ENCODE results near the gene NUDT5. TPM values are rescaled to one million over a fixed set of nuclear protein-coding genes. Genes with fewer than 3 reads are reported as not detected.

The NUDT5 gene
- total RNA-seq, 1 donor = 51.0 TPM

DNA sequence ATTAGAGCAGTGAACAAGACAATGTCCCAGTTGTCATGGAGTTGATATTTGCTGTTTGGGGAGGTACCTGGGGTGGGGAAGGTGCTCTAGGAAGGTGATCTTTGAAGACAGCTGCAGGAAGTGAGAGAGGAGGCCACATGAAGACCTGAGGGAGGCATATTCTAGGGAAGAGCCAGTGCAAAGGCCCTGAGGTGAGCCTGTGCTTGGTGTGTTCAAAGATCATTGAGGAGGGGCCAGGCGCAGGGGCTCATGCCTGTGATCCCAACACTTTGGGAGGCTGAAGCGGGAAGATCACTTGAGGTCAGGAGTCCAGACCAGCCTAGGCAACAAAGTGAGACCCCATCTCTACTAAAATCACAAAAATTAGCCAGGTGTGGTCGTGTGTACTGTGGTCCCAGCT is 51.2 kb downstream of the NUDT5 start:
- TF ChIP-seq, protein P1, sequence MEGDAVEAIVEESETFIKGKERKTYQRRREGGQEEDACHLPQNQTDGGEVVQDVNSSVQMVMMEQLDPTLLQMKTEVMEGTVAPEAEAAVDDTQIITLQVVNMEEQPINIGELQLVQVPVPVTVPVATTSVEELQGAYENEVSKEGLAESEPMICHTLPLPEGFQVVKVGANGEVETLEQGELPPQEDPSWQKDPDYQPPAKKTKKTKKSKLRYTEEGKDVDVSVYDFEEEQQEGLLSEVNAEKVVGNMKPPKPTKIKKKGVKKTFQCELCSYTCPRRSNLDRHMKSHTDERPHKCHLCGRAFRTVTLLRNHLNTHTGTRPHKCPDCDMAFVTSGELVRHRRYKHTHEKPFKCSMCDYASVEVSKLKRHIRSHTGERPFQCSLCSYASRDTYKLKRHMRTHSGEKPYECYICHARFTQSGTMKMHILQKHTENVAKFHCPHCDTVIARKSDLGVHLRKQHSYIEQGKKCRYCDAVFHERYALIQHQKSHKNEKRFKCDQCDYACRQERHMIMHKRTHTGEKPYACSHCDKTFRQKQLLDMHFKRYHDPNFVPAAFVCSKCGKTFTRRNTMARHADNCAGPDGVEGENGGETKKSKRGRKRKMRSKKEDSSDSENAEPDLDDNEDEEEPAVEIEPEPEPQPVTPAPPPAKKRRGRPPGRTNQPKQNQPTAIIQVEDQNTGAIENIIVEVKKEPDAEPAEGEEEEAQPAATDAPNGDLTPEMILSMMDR (IDR thresholded peaks at IDR 0.05; ENCODE audit: extremely low read depth, low read depth, low read length) = no peak
- Histone ChIP-seq H3K27ac (ENCODE audit: low read depth, low read length) (no peak overlapping the region), H3K4me3 (ENCODE audit: insufficient read depth, low read length) (no peak overlapping the region), H3K4me1 (ENCODE audit: insufficient read depth, low read length) (no peaks in the 10 kb centered on the region), H4K20me1 (ENCODE audit: insufficient read depth, low read length) (no peaks in the 10 kb centered on the region), H2AFZ (ENCODE audit: low read length) (no peak overlapping the region), H3K36me3 (ENCODE audit: insufficient read depth, low read length) (peaks cover 40% of the 10 kb centered on the region), H3K27me3 (ENCODE audit: insufficient read depth, low read length) (no peaks in the 10 kb centered on the region), H3K4me2 (ENCODE audit: insufficient read depth, low read length) (no peak overlapping the region), H3K9me3 (ENCODE audit: low read depth, low read length) (no peaks in the 10 kb centered on the region), H3K79me2 (ENCODE audit: insufficient read depth, low read length) (no peaks in the 10 kb centered on the region)
- DNase-seq (ENCODE audit: insufficient read length, low spot score, missing footprints) = no peak

DNA sequence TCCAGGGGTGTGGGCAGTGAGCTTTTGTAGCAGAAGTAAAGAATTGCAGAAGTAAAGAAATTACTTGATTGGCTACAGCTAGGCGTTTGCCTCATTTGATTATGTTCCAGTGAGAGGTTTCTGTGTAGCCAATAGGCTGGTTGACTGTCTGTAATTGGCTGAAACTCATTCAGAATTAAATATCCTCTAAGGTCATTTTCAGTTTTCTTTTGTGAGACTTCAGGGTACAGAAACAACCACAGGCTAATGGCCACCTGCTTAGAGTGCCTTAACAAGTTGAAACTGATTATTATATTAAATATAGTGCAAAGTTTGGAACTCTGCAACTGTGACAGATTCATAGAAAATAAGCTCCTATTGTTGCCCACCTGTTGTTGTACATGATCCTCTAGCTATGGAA is 55.7 kb downstream of the NUDT5 start:
- TF ChIP-seq, protein P1 (IDR thresholded peaks at IDR 0.05; ENCODE audit: extremely low read depth, low read depth, low read length) = no peak
- no peak for DNase-seq (ENCODE audit: insufficient read length, low spot score, missing footprints)
- H3K36me3 ChIP-seq (ENCODE audit: insufficient read depth, low read length) = peaks cover 57% of the 10 kb centered on the region

DNA sequence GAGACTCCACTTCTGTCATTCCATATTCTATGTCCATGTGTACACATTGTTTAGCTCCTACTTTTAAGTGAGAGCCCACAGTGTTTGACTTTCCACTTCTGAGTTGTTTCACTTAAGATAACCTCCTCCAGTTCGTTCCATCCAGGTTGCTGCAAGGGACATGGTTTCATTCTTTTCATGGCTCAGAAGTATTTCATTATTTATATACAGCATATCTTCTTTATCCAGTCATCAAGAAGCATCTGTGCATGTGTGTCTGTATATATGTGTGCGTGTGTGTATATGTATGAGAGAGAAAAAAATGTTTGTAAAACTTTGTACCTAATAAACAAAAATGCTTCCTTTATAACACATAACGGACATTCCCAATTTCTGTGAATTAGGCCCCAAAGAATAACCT is 60.1 kb downstream of the NUDT5 start:
- DNase-seq (ENCODE audit: insufficient read length, low spot score, missing footprints) = no peak
- no peak overlapping the region for H2AFZ ChIP-seq (ENCODE audit: low read length)

More for the DNA sequence above, 55.7 kb downstream of the NUDT5 start:
- H4K20me1 ChIP-seq (ENCODE audit: insufficient read depth, low read length) = no peaks in the 10 kb centered on the region
- no peaks in the 10 kb centered on the region for H3K79me2 ChIP-seq (ENCODE audit: insufficient read depth, low read length)
- no peak overlapping the region for H3K27ac ChIP-seq (ENCODE audit: low read depth, low read length)
- no peaks in the 10 kb centered on the region for H3K4me1 ChIP-seq (ENCODE audit: insufficient read depth, low read length)
- no peak overlapping the region for H3K4me2 ChIP-seq (ENCODE audit: insufficient read depth, low read length)
- no peak overlapping the region for H3K4me3 ChIP-seq (ENCODE audit: insufficient read depth, low read length)
- no peaks in the 10 kb centered on the region for H3K27me3 ChIP-seq (ENCODE audit: insufficient read depth, low read length)
- H3K9me3 ChIP-seq (ENCODE audit: low read depth, low read length) = no peaks in the 10 kb centered on the region
- no peak overlapping the region for H2AFZ ChIP-seq (ENCODE audit: low read length)

DNA sequence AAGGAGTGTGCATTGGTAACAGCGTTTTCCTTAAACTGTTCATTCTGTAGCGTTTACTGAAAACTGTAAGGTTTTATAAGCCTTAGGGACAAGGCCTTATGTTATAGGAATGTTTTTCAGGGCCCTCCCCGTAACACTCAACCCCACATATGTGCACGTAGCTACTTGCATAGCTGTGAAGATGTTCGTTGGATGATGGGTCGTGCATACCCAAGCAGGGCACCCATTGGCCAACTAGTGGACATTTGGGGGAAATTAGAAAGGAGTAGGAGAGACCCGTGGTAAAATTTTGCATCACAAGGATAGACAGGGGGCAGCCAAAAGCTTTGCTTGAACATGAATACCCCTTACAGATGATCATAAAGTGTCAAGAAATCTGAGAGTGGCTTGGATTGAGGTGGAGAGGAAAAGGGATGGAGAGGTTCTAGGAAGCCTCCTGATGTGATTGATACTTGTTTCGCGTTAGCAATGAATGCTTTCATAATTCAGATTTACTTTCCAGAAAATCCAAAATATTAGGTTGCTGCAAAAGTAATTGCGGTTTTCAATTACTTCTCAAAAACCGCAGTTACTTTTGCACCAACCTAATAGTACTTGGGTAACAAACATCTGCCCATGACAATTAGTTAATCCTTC is 65.3 kb downstream of the NUDT5 start:
- Histone ChIP-seq H3K4me2 (ENCODE audit: insufficient read depth, low read length) (peak overlapping the region; percentile 100), H3K79me2 (ENCODE audit: insufficient read depth, low read length) (peaks cover 34% of the 10 kb centered on the region), H2AFZ (ENCODE audit: low read length) (peak overlapping the region; percentile 97), H3K36me3 (ENCODE audit: insufficient read depth, low read length) (peaks cover 10% of the 10 kb centered on the region), H4K20me1 (ENCODE audit: insufficient read depth, low read length) (peaks cover 14% of the 10 kb centered on the region), H3K27ac (ENCODE audit: low read depth, low read length) (peak overlapping the region; percentile 83), H3K4me3 (ENCODE audit: insufficient read depth, low read length) (peak overlapping the region; percentile 90), H3K27me3 (ENCODE audit: insufficient read depth, low read length) (no peaks in the 10 kb centered on the region), H3K4me1 (ENCODE audit: insufficient read depth, low read length) (peaks cover 7% of the 10 kb centered on the region), H3K9me3 (ENCODE audit: low read depth, low read length) (no peaks in the 10 kb centered on the region)
- TF ChIP-seq, protein P1 (IDR thresholded peaks at IDR 0.05; ENCODE audit: extremely low read depth, low read depth, low read length) = peak; percentile 74
- DNase-seq (ENCODE audit: insufficient read length, low spot score, missing footprints) = peak; percentile 94

More for the DNA sequence above, 60.1 kb downstream of the NUDT5 start:
- no peaks in the 10 kb centered on the region for H3K27me3 ChIP-seq (ENCODE audit: insufficient read depth, low read length)
- H3K27ac ChIP-seq (ENCODE audit: low read depth, low read length) = no peak overlapping the region
- peaks cover 40% of the 10 kb centered on the region for H3K36me3 ChIP-seq (ENCODE audit: insufficient read depth, low read length)
- no peak overlapping the region for H3K4me2 ChIP-seq (ENCODE audit: insufficient read depth, low read length)
- no peaks in the 10 kb centered on the region for H3K9me3 ChIP-seq (ENCODE audit: low read depth, low read length)
- peaks cover 22% of the 10 kb centered on the region for H3K79me2 ChIP-seq (ENCODE audit: insufficient read depth, low read length)
- peaks cover under 1% of the 10 kb centered on the region for H3K4me1 ChIP-seq (ENCODE audit: insufficient read depth, low read length)
- H4K20me1 ChIP-seq (ENCODE audit: insufficient read depth, low read length) = peaks cover 7% of the 10 kb centered on the region
- TF ChIP-seq, protein P1 (IDR thresholded peaks at IDR 0.05; ENCODE audit: extremely low read depth, low read depth, low read length) = no peak
- H3K4me3 ChIP-seq (ENCODE audit: insufficient read depth, low read length) = no peak overlapping the region

Data from osteoblast (primary cell).